ENCODE results near the gene PAK4.
"Not testable (repeated sequence)": the region's sequence is repeated elsewhere in the genome, so short reads cannot be mapped to it uniquely, and the experiment has no call there.

Gene PAK4

DNA sequence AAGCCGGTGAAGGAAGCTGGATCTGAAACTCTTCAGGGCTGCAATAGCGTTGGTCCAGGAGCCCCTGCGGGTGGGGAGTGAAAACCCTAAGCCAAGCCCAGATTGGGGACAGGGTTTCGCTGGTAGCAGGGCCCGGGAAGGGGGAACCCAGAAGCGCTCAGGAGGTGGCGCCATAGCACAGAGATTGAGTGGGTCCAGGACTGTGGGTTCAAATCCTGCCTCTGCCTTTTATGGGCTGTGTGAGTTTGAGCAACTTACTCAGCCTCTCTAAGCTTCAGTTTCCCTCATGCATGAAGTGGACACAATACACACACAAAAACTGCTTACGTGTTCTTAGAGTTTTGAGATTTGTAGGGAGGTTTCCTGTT is 86.8 kb downstream of the PAK4 start:
- peak; percentile 26 to 38 for DNase-seq

DNA sequence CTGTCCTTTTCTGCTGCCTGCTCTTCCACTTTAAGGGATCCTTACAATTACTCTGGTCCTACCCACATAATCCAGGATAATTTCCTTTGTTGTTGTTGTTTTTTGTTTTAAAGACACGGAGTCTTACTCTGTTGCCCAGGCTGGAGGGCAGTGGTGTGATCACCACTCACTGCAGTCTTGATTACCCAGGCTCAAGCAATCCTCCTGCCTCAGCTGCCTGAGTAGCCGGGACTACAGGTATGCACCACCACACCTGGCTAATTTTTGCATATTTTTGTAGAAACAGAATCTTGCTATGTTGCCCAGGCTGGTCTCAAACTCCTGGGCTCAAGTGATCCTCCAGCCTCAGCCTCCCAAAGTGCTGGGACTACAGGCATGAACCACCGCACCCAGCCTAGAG is 89.7 kb downstream of the PAK4 start:
- not testable (repeated sequence) for DNase-seq

DNA sequence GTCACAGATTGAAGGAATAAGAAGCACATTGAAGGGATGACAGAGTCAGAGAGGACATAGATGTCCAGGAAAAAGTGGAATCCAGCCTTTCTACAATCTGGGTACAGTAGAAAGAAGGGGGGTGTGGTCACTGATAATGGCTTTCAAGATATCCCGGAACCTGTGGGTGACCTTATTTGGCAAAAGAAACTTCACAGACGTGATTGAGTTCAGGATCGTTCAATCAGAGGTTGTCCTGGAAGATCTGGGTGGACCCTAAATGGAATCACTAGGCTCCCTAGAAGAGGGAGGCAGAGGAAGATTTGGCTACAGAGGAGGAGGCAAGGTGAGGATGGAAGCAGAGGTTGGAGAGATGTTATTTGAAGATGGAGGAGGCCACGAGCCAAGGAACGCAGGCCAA is 91.5 kb downstream of the PAK4 start:
- no peak for DNase-seq

DNA sequence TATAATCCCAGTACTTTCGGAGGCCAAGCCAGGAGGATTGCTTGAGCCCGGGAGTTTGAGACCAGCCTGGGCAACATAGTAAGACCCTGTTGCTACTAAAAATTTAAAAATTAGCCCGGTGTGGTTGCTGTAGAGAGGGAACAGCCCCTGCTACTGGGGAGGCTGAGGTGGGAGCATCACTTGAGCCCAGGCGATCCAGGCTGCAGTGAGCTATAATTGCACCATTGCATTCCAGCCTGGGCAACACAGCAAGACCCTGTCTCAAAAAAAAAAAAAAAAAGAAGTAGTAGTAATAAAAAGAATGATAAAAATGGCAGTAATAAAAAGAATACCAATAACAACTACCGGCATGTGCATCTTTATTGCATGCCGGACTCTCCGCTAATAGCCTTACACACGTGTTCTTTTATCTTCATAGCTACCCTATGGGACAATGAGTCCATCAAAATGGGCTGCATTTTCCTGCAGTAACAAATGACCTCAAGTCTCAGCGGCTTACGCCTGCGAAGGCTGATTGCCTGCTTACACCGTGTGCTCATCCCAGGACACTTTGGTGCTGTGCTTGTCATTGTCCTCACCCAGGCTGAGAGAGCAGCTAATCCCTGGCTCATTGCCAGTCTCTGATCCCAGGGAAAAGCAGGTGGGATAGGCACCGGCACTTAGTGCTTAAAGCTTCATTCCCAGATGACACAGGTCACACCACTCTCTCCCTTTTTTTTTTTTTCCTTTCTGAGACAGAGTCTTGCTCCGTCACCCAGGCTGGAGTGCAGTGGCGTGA is 92.8 kb downstream of the PAK4 start:
- DNase-seq = no peak

DNA sequence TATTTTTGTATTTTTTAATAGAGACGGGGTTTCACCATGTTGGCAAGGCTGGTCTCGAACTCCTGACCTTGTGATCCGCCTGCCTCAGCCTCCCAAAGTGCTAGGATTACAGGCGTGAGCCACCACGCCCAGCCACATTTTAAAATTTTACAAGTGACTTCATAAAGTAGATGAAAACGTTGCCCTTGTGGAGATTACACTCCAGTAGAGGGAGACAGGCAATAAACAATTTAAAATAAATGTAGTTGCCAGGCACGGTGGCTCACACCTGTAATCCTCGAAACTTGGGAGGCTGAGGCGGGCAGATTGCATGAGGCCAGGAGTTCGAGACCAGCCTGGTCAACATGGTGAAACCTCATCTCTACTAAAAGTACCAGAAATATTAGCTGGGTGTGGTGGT is 93.5 kb downstream of the PAK4 start:
- not testable (repeated sequence) for DNase-seq

DNA sequence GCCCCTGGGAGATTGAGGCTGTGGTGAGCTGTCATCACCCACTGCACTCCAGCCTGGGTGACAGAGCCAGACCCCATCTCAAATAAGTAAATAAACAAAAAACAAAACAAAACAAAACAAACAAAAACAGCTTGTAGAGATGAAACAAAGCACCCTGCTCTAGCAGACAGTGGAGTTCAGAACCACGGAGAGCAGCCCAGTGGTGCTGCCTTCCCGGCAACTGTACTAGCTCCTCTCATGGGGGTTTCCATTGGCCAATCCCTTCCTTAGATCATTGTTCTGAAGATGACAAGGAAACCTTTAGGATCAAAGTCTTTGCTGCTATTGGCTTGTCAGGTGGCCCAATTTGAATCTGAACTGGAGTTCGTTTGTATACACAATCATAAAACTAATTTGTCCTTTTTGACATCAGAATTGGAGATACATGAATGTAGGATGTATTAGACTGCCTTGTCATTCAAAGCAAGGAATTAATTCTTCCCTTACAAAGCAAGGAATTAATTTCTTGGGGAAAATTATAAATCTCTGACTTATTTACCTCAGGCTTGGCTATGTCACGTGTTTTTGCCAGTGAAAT is 98.2 kb downstream of the PAK4 start:
- DNase-seq = peak in 1 of 2 experiments; percentile 20

DNA sequence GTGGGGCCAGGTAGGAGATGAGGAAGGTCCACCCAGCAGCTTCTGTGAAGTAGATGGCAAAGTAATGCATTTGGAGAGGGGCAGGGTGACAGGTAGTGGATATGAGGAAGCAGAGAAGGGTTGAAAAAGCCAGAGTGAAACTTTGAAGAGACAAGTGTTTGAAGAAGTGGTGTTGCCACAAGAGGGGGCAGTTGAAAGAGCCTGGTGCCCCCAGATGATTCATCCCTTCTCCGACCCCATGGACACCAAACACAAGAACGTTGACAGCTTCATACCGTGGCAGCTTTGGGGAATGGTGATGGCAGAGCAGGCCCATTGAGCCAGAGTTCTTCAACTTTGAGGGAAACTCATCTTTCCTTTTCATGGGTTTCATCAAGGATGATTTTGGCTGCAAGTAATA is 99.3 kb downstream of the PAK4 start:
- no peak for DNase-seq
